ENCODE results near the gene IQCH. TPM values are rescaled to one million over a fixed set of nuclear protein-coding genes. Genes with fewer than 3 reads are reported as not detected.

The IQCH gene
- total and polyA plus RNA-seq, 2 donors from 2014 or later, result 3.2 to 7.7 TPM

- Histone ChIP-seq H3K36me3 (ENCODE audit: control insufficient read depth in 2 of 3, insufficient read depth in 3 of 3, low read length in 3 of 3) (no peaks in the 10 kb centered on the region), H3K4me1 (ENCODE audit: control insufficient read depth in 2 of 3, insufficient read depth in 2 of 3, low read depth in 1 of 3, low read length in 3 of 3) (no peaks in the 10 kb centered on the region), H3K4me3 (ENCODE audit: low read length in 3 of 3) (no peak overlapping the region), H3K9ac (ENCODE audit: low read length in 3 of 3) (no peak overlapping the region), H3K27me3 (ENCODE audit: control insufficient read depth, insufficient read depth, low read length) (no peaks in the 10 kb centered on the region), H3K27ac (ENCODE audit: low read depth in 2 of 2, low read length in 2 of 2) (no peak overlapping the region), H3K9me3 (ENCODE audit: control insufficient read depth in 2 of 3, insufficient read depth in 1 of 3, low read length in 3 of 3) (no peaks in the 10 kb centered on the region)
- no peak for DNase-seq
- intact Hi-C loops (cut with DNase I), result no loop called here
- no peak for FAIRE-seq
- no peak for TF ChIP-seq CTCF (IDR thresholded peaks at IDR 0.05; ENCODE audit: borderline replicate concordance, extremely low read depth, insufficient read depth)
Observed at GRCh38 chr15:67399925-67400324, 145.3 kb downstream of the IQCH start.

- H3K9me3 ChIP-seq (ENCODE audit: control insufficient read depth in 2 of 3, insufficient read depth in 1 of 3, low read length in 3 of 3), result no peaks in the 10 kb centered on the region
- no peaks in the 10 kb centered on the region for H3K27me3 ChIP-seq (ENCODE audit: control insufficient read depth, insufficient read depth, low read length)
- H3K4me1 ChIP-seq (ENCODE audit: control insufficient read depth in 2 of 3, insufficient read depth in 2 of 3, low read depth in 1 of 3, low read length in 3 of 3), result no peaks in the 10 kb centered on the region
- DNase-seq, result no peak
- no peak for TF ChIP-seq CTCF (IDR thresholded peaks at IDR 0.05; ENCODE audit: borderline replicate concordance, extremely low read depth, insufficient read depth)
- H3K36me3 ChIP-seq (ENCODE audit: control insufficient read depth in 2 of 3, insufficient read depth in 3 of 3, low read length in 3 of 3), result no peaks in the 10 kb centered on the region
- no peak overlapping the region for H3K9ac ChIP-seq (ENCODE audit: low read length in 3 of 3)
- no peak overlapping the region for H3K4me3 ChIP-seq (ENCODE audit: low read length in 3 of 3)
- intact Hi-C loops (cut with DNase I), result no loop called here
- no peak overlapping the region for H3K27ac ChIP-seq (ENCODE audit: low read depth in 2 of 2, low read length in 2 of 2)
- FAIRE-seq, result no peak
Observed at GRCh38 chr15:67400890-67401289, 146.3 kb downstream of the IQCH start.

- no peaks in the 10 kb centered on the region for H3K4me1 ChIP-seq (ENCODE audit: control insufficient read depth in 2 of 3, insufficient read depth in 2 of 3, low read depth in 1 of 3, low read length in 3 of 3)
- H3K4me3 ChIP-seq (ENCODE audit: low read length in 3 of 3), result no peak overlapping the region
- DNase-seq (no peak), FAIRE-seq (no peak)
- H3K36me3 ChIP-seq (ENCODE audit: control insufficient read depth in 2 of 3, insufficient read depth in 3 of 3, low read length in 3 of 3), result no peaks in the 10 kb centered on the region
- H3K27me3 ChIP-seq (ENCODE audit: control insufficient read depth, insufficient read depth, low read length), result no peaks in the 10 kb centered on the region
- no peak overlapping the region for H3K27ac ChIP-seq (ENCODE audit: low read depth in 2 of 2, low read length in 2 of 2)
- H3K9ac ChIP-seq (ENCODE audit: low read length in 3 of 3), result no peak overlapping the region
- intact Hi-C loops (cut with DNase I), result no loop called here
- H3K9me3 ChIP-seq (ENCODE audit: control insufficient read depth in 2 of 3, insufficient read depth in 1 of 3, low read length in 3 of 3), result no peaks in the 10 kb centered on the region
- TF ChIP-seq CTCF (IDR thresholded peaks at IDR 0.05; ENCODE audit: borderline replicate concordance, extremely low read depth, insufficient read depth), result no peak
Observed at GRCh38 chr15:67401336-67401735, 146.8 kb downstream of the IQCH start.

GRCh38 chr15:67403428-67404154, 149.0 kb downstream of the IQCH start:
- Histone ChIP-seq H3K9ac (ENCODE audit: low read length in 3 of 3) (no peak overlapping the region), H3K9me3 (ENCODE audit: control insufficient read depth in 2 of 3, insufficient read depth in 1 of 3, low read length in 3 of 3) (no peaks in the 10 kb centered on the region), H3K4me1 (ENCODE audit: control insufficient read depth in 2 of 3, insufficient read depth in 2 of 3, low read depth in 1 of 3, low read length in 3 of 3) (no peaks in the 10 kb centered on the region), H3K36me3 (ENCODE audit: control insufficient read depth in 2 of 3, insufficient read depth in 3 of 3, low read length in 3 of 3) (no peaks in the 10 kb centered on the region), H3K27ac (ENCODE audit: low read depth in 2 of 2, low read length in 2 of 2) (no peak overlapping the region), H3K4me3 (ENCODE audit: low read length in 3 of 3) (no peak overlapping the region), H3K27me3 (ENCODE audit: control insufficient read depth, insufficient read depth, low read length) (no peaks in the 10 kb centered on the region)
- DNase-seq (no peak), FAIRE-seq (no peak)
- TF ChIP-seq CTCF (IDR thresholded peaks at IDR 0.05; ENCODE audit: borderline replicate concordance, extremely low read depth, insufficient read depth), result no peak
- intact Hi-C loops (cut with DNase I), result no loop called here
